HG03342 (cell line): Measurements from ENCODE around the gene BABAM1.
A peak's percentile ranks its signal among the peaks of the same experiment; 100 is the strongest.
"Not testable (repeated sequence)": the region's sequence is repeated elsewhere in the genome, so short reads cannot be mapped to it uniquely, and the experiment has no call there.

Source experiments
- ATAC-seq: cut with Tn5 transposase; IDR thresholded peaks from one replicate; pipeline ENCODE4 v1.9.1; 2021; ENCODE audit warnings: mild to moderate bottlenecking, moderate library complexity; ENCODE audit not compliant: unreplicated experiment

Gene BABAM1

GRCh38 chr19:17266589-17266974 is 661 bp upstream of the BABAM1 start:
- ATAC-seq: no peak

- ATAC-seq: no peak
These were observed 1.5 kb downstream of the BABAM1 start for GRCh38 chr19:17268754-17269153.

GRCh38 chr19:17274892-17275291 is 7.6 kb downstream of the BABAM1 start:
- ATAC-seq: not testable (repeated sequence)

GRCh38 chr19:17275441-17276175 is 8.4 kb downstream of the BABAM1 start:
- no peak for ATAC-seq

- ATAC-seq: no peak
These were observed 12.2 kb downstream of the BABAM1 start for GRCh38 chr19:17279436-17279835.

- no peak for ATAC-seq
These were observed 14.4 kb downstream of the BABAM1 start, which contains the start of gene ANKLE1 for GRCh38 chr19:17281391-17282304. Gene ANKLE1 (plus strand): TSS chr19:17281901. CDS start chr19:17281921, 20 bp downstream.

GRCh38 chr19:17282488-17283125 is 15.4 kb downstream of the BABAM1 start:
- ATAC-seq: peak; percentile 48

- ATAC-seq: no peak
These were observed 16.3 kb downstream of the BABAM1 start for GRCh38 chr19:17283504-17283996.

- ATAC-seq: no peak
These were observed 18.3 kb downstream of the BABAM1 start for GRCh38 chr19:17285415-17286135.

GRCh38 chr19:17286263-17286662 is 19.0 kb downstream of the BABAM1 start:
- no peak for ATAC-seq

GRCh38 chr19:17286752-17287151 is 19.5 kb downstream of the BABAM1 start:
- ATAC-seq: no peak

- ATAC-seq: no peak
These were observed 22.2 kb downstream of the BABAM1 start for GRCh38 chr19:17289489-17289888.

- ATAC-seq: peak; percentile 77
These were observed 25.2 kb downstream of the BABAM1 start for GRCh38 chr19:17292301-17293074.

GRCh38 chr19:17293605-17294004 is 26.4 kb downstream of the BABAM1 start:
- ATAC-seq: no peak

GRCh38 chr19:17294051-17294891 is 27.0 kb downstream of the BABAM1 start:
- no peak for ATAC-seq

- ATAC-seq: not testable (repeated sequence)
These were observed 28.3 kb downstream of the BABAM1 start for GRCh38 chr19:17295551-17295950.

- no peak for ATAC-seq
These were observed 29.0 kb downstream of the BABAM1 start for GRCh38 chr19:17296273-17296672.

GRCh38 chr19:17296976-17297375 is 29.7 kb downstream of the BABAM1 start:
- no peak for ATAC-seq
